Natural killer cell treated with Interleukin-12 subunit alpha and Interleukin-12 subunit beta and Interleukin-15 and Interleukin-18, amount 100 ng/mL, for 72 hours (primary cell): ENCODE results near the gene ZNF366. TPM values are rescaled to one million over a fixed set of nuclear protein-coding genes. Genes with fewer than 3 reads are reported as not detected.

Experiments used
- ATAC-seq, 2 donors: fragments of 150-1000 bp; cut with Tn5 transposase in 1 of 2; sonication (Bioruptor Pico), chemical (Tn5 transposase) in 1 of 2; 2 replicates each; pipeline ENCODE4 v1.10.0; 2021
- DNase-seq: peaks from one replicate; pipeline ENCODE4 v3.0.0; 2022; ENCODE audit warnings: low spot score
- H3K27ac Mint-ChIP-seq, 2 donors: 1 replicate in 1 of 2; 2 replicates in 1 of 2; pipeline ENCODE4 v1.8.0; 2022; ENCODE audit warnings: mixed read lengths in 2 of 2, mild to moderate bottlenecking in 1 of 2, moderate library complexity in 1 of 2
- H3K27me3 Mint-ChIP-seq, 2 donors: 1 replicate in 1 of 2; 2 replicates in 1 of 2; pipeline ENCODE4 v1.8.0; 2022; ENCODE audit warnings: mixed read lengths in 2 of 2
- H3K36me3 Mint-ChIP-seq: one replicate; pipeline ENCODE4 v1.8.0; 2022; ENCODE audit warnings: mixed read lengths
- H3K4me1 Mint-ChIP-seq, 2 donors: 1 replicate in 1 of 2; 2 replicates in 1 of 2; pipeline ENCODE4 v1.8.0; 2022; ENCODE audit warnings: low read depth in 2 of 2, mixed read lengths in 2 of 2, mild to moderate bottlenecking in 1 of 2
- H3K4me3 Mint-ChIP-seq: one replicate; pipeline ENCODE4 v1.8.0; 2022; ENCODE audit warnings: mixed read lengths
- H3K9me3 Mint-ChIP-seq: 2 replicates; pipeline ENCODE4 v1.8.0; 2022; ENCODE audit warnings: mixed read lengths
- total RNA-seq, 2 donors: library from RNA; stranded (reverse); gene quantifications; one replicate each; pipeline ENCODE4 v1.2.3, GENCODE V29; 2022

The ZNF366 gene
- total RNA-seq, 2 donors from 2014 or later, result not detected

- ATAC-seq (no peak), DNase-seq (no peak)
- H3K36me3 Mint-ChIP-seq, result no peaks in the 10 kb centered on the region
- peaks cover 11 to 22% of the 10 kb centered on the region in 2 donors for H3K27me3 Mint-ChIP-seq
- no peaks in the 10 kb centered on the region for H3K4me1 Mint-ChIP-seq
- H3K9me3 Mint-ChIP-seq, result no peaks in the 10 kb centered on the region
- no peak overlapping the region for H3K27ac Mint-ChIP-seq
- no peak overlapping the region for H3K4me3 Mint-ChIP-seq
Observed at GRCh38 chr5:72495410-72495809, 11.8 kb downstream of the ZNF366 start.

GRCh38 chr5:72494623-72495124 is 12.5 kb downstream of the ZNF366 start:
- no peaks in the 10 kb centered on the region for H3K36me3 Mint-ChIP-seq
- no peak for DNase-seq
- ATAC-seq, result no peak
- H3K27ac Mint-ChIP-seq, result no peak overlapping the region
- H3K27me3 Mint-ChIP-seq, result peaks cover 13 to 28% of the 10 kb centered on the region in 2 donors
- H3K4me3 Mint-ChIP-seq, result no peak overlapping the region
- no peaks in the 10 kb centered on the region for H3K9me3 Mint-ChIP-seq
- H3K4me1 Mint-ChIP-seq, result no peaks in the 10 kb centered on the region

- Mint-ChIP-seq H3K36me3 (no peaks in the 10 kb centered on the region), H3K4me1 (no peaks in the 10 kb centered on the region), H3K4me3 (no peak overlapping the region), H3K9me3 (no peaks in the 10 kb centered on the region), H3K27ac (no peak overlapping the region), H3K27me3 (peaks cover 18 to 20% of the 10 kb centered on the region in 2 donors)
- ATAC-seq, result no peak
- DNase-seq, result no peak
Observed at GRCh38 chr5:72489536-72489935, 17.7 kb downstream of the ZNF366 start.

DNA sequence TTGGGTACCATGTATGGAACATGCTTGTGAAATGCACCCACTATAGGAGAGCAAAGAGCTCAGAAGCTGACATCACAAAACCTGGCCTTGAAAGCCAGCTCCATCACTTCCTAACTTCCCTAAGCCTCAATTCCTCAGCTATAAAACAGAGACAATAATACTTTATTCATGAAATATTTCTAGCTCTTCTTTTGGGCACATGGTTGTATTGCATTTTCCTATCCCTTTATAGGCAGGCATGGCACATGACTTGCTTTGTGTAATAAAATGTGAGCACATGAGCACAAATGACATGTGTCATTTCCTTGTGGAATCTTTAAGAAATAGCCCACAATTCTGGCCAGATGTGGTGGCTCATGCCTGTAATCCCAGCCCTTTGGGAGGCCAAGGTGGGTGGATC is 18.5 kb downstream of the ZNF366 start:
- H3K27ac Mint-ChIP-seq, result no peak overlapping the region
- H3K9me3 Mint-ChIP-seq, result no peaks in the 10 kb centered on the region
- DNase-seq (no peak), ATAC-seq (no peak)
- no peak overlapping the region for H3K4me3 Mint-ChIP-seq
- H3K36me3 Mint-ChIP-seq, result no peaks in the 10 kb centered on the region
- H3K4me1 Mint-ChIP-seq, result no peaks in the 10 kb centered on the region
- peaks cover 18 to 20% of the 10 kb centered on the region in 2 donors for H3K27me3 Mint-ChIP-seq

GRCh38 chr5:72487177-72487576 is 20.0 kb downstream of the ZNF366 start:
- Mint-ChIP-seq H3K36me3 (no peaks in the 10 kb centered on the region), H3K27ac (no peak overlapping the region), H3K4me3 (no peak overlapping the region), H3K4me1 (no peaks in the 10 kb centered on the region), H3K9me3 (no peaks in the 10 kb centered on the region), H3K27me3 (peaks cover 18 to 20% of the 10 kb centered on the region in 2 donors)
- DNase-seq (no peak), ATAC-seq (no peak)

GRCh38 chr5:72486371-72486770 is 20.8 kb downstream of the ZNF366 start:
- H3K9me3 Mint-ChIP-seq, result no peaks in the 10 kb centered on the region
- no peaks in the 10 kb centered on the region for H3K4me1 Mint-ChIP-seq
- ATAC-seq (no peak), DNase-seq (no peak)
- no peak overlapping the region for H3K27ac Mint-ChIP-seq
- H3K4me3 Mint-ChIP-seq, result no peak overlapping the region
- H3K27me3 Mint-ChIP-seq, result peaks cover 18 to 20% of the 10 kb centered on the region in 2 donors
- H3K36me3 Mint-ChIP-seq, result no peaks in the 10 kb centered on the region

DNA sequence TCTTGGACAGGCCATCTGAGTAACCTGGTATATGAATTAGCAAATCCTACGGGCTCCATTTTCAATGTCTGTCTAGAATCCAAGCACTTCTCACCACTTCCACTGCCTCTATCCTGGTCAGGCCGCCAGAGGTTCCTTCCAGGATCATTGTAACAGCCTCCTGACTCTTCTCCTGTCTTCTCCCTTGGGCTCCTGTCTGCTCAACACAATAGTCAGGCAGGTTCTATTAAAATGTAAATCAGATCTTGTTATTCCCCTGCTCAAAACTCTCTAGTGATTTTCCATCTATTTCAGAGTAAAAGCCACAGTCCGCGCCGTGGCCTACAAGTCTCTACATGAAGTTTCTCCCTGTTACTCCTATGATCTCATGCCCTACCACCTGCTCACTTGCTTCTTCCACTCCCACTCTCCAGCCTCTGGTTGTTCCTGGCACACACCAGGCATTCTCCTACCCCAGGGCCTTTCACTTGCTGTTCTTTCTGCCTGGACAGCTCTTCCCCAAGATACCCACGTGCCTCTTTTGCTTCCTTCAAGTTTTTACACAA is 21.7 kb downstream of the ZNF366 start:
- Mint-ChIP-seq H3K4me1 (no peaks in the 10 kb centered on the region), H3K36me3 (no peaks in the 10 kb centered on the region), H3K27ac (no peak overlapping the region), H3K27me3 (peaks cover 14 to 18% of the 10 kb centered on the region in 2 donors), H3K9me3 (no peaks in the 10 kb centered on the region), H3K4me3 (no peak overlapping the region)
- no peak for DNase-seq
- ATAC-seq, result no peak

DNA sequence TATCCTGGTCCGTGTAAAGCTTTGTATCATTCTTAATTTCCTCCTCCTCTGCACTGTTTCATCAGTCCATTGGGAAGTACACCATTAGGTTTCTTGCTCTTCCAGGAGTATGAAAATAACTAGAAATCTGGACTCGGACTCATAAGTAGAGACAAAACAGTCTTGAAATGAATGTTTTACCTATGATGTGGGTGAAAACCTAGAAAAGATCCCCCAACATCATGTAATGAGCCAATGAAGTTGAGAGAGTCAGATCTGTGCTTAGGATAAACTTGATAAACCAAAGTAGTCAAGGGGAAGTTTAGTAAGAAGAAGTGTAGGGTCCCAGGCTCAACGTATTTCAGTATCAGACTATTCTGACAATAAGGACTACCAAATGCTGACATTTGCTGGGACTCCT is 25.2 kb downstream of the ZNF366 start:
- Mint-ChIP-seq H3K9me3 (no peaks in the 10 kb centered on the region), H3K27me3 (peaks cover 14 to 21% of the 10 kb centered on the region in 2 donors), H3K36me3 (no peaks in the 10 kb centered on the region), H3K4me3 (no peak overlapping the region), H3K27ac (no peak overlapping the region), H3K4me1 (no peaks in the 10 kb centered on the region)
- DNase-seq (no peak), ATAC-seq (no peak)

GRCh38 chr5:72480841-72481240 is 26.4 kb downstream of the ZNF366 start:
- Mint-ChIP-seq H3K36me3 (no peaks in the 10 kb centered on the region), H3K4me1 (no peaks in the 10 kb centered on the region), H3K4me3 (no peak overlapping the region), H3K27ac (no peak overlapping the region), H3K9me3 (no peaks in the 10 kb centered on the region), H3K27me3 (peaks cover 17 to 20% of the 10 kb centered on the region in 2 donors)
- ATAC-seq (no peak), DNase-seq (no peak)

DNA sequence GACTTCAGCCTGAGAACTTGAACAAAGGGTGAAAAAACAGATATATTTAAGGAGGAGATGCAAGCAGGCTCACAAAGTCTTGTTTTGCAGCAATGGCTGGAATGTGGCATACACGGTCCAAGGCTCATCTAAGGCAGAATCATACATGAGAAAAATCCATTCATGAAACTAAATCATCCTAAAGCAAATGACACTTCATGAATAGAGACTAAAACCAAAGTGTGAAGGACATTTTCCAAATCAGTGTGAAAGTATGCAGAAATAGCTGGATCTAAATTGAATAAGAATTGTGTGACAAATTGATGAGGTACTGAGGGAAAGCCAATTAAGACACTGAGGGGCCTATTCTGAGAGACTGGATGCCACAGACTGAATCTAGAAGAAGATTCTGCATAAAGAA is 27.3 kb downstream of the ZNF366 start:
- H3K27me3 Mint-ChIP-seq, result peaks cover 13 to 14% of the 10 kb centered on the region in 2 donors
- H3K9me3 Mint-ChIP-seq, result no peaks in the 10 kb centered on the region
- H3K27ac Mint-ChIP-seq, result no peak overlapping the region
- H3K36me3 Mint-ChIP-seq, result no peaks in the 10 kb centered on the region
- H3K4me3 Mint-ChIP-seq, result no peak overlapping the region
- H3K4me1 Mint-ChIP-seq, result no peaks in the 10 kb centered on the region
- DNase-seq (no peak), ATAC-seq (no peak)

DNA sequence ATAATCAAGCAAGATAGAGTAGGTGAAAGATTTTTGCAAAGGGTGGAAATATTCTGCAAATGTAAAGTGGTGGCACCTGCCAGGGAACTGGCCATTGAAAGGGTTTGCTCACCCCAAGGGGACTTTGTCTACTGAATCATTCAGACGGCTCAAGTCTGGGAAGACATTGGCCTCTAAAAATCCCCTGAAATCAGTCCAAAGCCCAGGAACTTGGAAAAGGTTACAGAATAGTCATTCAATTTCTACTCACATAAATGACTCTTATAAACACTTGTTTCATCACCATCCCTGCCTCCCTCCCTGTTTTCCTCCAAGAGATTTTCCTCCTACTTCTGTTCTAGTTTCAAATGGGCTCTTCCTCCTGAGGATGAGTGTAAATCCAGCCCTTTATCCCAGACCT is 28.5 kb downstream of the ZNF366 start:
- Mint-ChIP-seq H3K4me1 (no peaks in the 10 kb centered on the region), H3K36me3 (no peaks in the 10 kb centered on the region), H3K27ac (no peak overlapping the region), H3K9me3 (no peaks in the 10 kb centered on the region), H3K27me3 (peaks cover 15 to 19% of the 10 kb centered on the region in 2 donors), H3K4me3 (no peak overlapping the region)
- no peak for ATAC-seq
- DNase-seq, result no peak

GRCh38 chr5:72478276-72478675 is 28.9 kb downstream of the ZNF366 start:
- Mint-ChIP-seq H3K4me3 (no peak overlapping the region), H3K9me3 (no peaks in the 10 kb centered on the region), H3K27ac (no peak overlapping the region), H3K4me1 (no peaks in the 10 kb centered on the region), H3K27me3 (peaks cover 16 to 23% of the 10 kb centered on the region in 2 donors), H3K36me3 (no peaks in the 10 kb centered on the region)
- no peak for ATAC-seq
- no peak for DNase-seq

GRCh38 chr5:72477644-72478043 is 29.6 kb downstream of the ZNF366 start:
- Mint-ChIP-seq H3K4me3 (no peak overlapping the region), H3K4me1 (no peaks in the 10 kb centered on the region), H3K36me3 (no peaks in the 10 kb centered on the region), H3K27ac (no peak overlapping the region), H3K9me3 (no peaks in the 10 kb centered on the region), H3K27me3 (peaks cover 20 to 30% of the 10 kb centered on the region in 2 donors)
- DNase-seq, result no peak
- ATAC-seq, result no peak

DNA sequence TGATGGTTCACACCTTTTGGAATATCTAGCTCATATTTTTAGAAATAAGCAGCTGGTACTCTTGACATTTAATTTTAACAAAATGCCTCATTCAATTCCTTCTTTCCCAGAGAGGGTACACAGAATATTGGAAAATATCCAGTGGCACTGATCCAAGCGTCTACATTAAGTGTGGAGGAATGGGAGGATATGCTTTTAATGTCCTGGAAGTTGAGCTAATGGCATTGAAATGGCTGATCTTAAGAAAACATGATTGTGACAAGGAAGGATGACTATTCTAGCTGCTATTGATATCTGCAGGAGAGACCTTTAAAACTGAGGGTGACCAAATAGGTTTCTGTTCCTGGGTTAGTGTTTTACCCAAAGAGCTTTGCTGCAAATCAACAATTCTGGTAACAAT is 30.0 kb downstream of the ZNF366 start:
- H3K36me3 Mint-ChIP-seq, result no peaks in the 10 kb centered on the region
- H3K9me3 Mint-ChIP-seq, result no peaks in the 10 kb centered on the region
- no peak overlapping the region for H3K4me3 Mint-ChIP-seq
- H3K27ac Mint-ChIP-seq, result no peak overlapping the region
- no peak for ATAC-seq
- DNase-seq, result no peak
- H3K4me1 Mint-ChIP-seq, result no peaks in the 10 kb centered on the region
- peaks cover 21 to 31% of the 10 kb centered on the region in 2 donors for H3K27me3 Mint-ChIP-seq

DNA sequence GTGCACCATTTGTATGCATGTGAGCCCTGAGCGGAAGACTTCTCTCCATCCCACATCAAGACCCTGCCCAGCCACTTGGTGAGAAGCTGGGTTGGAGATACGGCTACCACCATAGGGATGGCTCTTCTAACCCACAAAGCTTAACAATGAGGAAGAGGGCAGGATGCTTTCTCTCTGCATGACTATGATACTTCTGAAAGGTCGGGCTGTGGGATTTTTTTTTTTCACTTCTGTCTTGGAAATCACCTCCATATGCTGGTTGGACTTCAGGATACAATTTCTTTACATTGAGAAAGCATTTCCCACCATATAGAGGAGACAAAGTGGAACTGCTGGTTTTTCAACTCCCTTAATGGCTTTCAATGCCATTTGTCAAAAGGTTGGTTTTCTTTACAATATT is 30.5 kb downstream of the ZNF366 start:
- ATAC-seq, result peak in 1 of 2 donors; percentile 24
- H3K36me3 Mint-ChIP-seq, result no peaks in the 10 kb centered on the region
- H3K27me3 Mint-ChIP-seq, result peaks cover 21 to 31% of the 10 kb centered on the region in 2 donors
- no peak overlapping the region for H3K27ac Mint-ChIP-seq
- H3K9me3 Mint-ChIP-seq, result no peaks in the 10 kb centered on the region
- no peak overlapping the region for H3K4me3 Mint-ChIP-seq
- no peaks in the 10 kb centered on the region for H3K4me1 Mint-ChIP-seq
- DNase-seq, result no peak
